Esophagus muscularis mucosa (tissue), 3 donors: ENCODE measurements around the gene LOXL1.

Experiments
- POLR2A ChIP-seq: fragments of 450-650 bp; IDR thresholded peaks from one replicate; pipeline ENCODE4 v1.6.1; 2017; ENCODE audit warnings: antibody characterized with exemption, moderate library complexity, mild to moderate bottlenecking, low read depth
- POLR2AphosphoS5 ChIP-seq, 2 donors: sonication (generic); formaldehyde crosslinking; IDR thresholded peaks; one replicate each; pipeline ENCODE4 v1.6.1; 2017; ENCODE audit warnings: antibody characterized with exemption in 2 of 2
- TF ChIP-seq, protein P1 (sequence below), 3 experiments: fragments of 200-600 bp in 2 of 3; fragments of 450-650 bp in 1 of 3; sonication (generic) in 2 of 3; IDR thresholded peaks; one replicate each; pipeline ENCODE4 v1.5.1; 2017 to 2019; ENCODE audit warnings: antibody characterized with exemption in 3 of 3, mild to moderate bottlenecking in 2 of 3, moderate library complexity in 1 of 3

DNA sequence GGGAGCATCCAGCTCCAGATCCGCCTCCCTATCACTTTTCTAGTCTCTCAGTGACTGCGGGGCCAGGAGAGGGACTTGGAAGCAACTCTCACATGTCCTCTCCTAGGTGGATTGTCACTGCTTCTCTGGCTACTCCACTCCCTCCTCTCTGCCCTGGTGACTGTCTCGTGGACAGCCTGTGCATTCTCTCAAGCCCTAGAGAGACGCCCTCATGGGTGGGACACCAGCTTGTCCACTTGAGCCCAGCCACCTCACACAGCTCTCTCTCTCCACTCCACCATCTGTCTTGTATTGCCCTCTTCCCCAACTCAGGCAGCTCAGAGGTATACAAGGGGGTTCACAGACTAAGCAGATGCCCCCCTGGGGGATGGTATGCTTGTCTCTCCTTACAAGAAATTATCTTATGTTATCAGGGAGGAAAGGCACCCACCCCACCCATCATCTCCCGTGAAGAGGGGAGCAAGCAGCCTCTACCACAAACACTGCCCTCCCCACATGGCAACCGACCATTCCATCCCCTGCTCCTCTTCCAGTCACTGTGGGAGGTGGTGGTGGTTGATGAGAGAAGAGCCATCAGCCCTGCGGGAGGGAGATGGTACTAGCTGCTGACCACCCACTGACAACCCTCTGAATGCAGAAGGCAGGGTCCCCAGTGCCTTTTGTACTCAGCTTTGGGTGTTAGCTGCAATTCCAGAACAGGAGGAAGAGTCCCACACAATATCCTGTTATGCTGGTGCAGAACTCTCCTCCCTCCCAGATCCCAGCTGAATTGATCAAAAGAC lies 15.5 kb upstream of the LOXL1 start:
- TF ChIP-seq POLR2AphosphoS5 (IDR thresholded peaks at IDR 0.05), result no peak
- TF ChIP-seq, protein P1, sequence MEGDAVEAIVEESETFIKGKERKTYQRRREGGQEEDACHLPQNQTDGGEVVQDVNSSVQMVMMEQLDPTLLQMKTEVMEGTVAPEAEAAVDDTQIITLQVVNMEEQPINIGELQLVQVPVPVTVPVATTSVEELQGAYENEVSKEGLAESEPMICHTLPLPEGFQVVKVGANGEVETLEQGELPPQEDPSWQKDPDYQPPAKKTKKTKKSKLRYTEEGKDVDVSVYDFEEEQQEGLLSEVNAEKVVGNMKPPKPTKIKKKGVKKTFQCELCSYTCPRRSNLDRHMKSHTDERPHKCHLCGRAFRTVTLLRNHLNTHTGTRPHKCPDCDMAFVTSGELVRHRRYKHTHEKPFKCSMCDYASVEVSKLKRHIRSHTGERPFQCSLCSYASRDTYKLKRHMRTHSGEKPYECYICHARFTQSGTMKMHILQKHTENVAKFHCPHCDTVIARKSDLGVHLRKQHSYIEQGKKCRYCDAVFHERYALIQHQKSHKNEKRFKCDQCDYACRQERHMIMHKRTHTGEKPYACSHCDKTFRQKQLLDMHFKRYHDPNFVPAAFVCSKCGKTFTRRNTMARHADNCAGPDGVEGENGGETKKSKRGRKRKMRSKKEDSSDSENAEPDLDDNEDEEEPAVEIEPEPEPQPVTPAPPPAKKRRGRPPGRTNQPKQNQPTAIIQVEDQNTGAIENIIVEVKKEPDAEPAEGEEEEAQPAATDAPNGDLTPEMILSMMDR (IDR thresholded peaks at IDR 0.05), result no peak
- no peak for TF ChIP-seq POLR2A
